ENCODE results near the gene KRTAP19-5.
"Not testable (repeated sequence)": the region's sequence is repeated elsewhere in the genome, so short reads cannot be mapped to it uniquely, and the experiment has no call there.

The KRTAP19-5 gene

DNA sequence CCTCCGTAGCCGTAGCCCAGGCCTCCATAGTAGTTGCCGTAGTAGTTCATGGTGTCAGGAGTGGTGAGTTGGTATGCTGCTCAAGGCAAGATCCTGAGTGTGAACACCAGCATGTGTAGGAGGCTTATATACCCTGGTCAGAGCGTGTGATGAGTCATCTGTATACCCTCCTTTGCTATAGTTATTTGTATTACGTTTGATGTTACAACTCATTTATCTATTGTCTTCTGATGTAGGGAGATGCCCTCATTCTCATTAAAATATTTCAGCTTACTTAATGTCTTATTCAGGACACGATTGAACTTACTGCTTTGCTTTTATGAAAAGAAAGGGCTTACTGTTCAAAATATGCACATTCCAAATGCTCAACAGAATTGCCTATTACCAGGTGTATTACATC, at the start of gene KRTAP19-5:
TSS of gene KRTAP19-5 (minus strand) at position 101 of the 400 bp plus-strand sequence. CDS start at position 50, 51 bp downstream.
- no peak for DNase-seq

- no peak for DNase-seq
Measured at GRCh38 chr21:30541764-30542163, 39.8 kb upstream of the KRTAP19-5 start, which contains the start of gene KRTAP19-6. Gene KRTAP19-6, minus strand, starts transcription at chr21:30541864. Its CDS starts 31 bp downstream, at chr21:30541833.

DNA sequence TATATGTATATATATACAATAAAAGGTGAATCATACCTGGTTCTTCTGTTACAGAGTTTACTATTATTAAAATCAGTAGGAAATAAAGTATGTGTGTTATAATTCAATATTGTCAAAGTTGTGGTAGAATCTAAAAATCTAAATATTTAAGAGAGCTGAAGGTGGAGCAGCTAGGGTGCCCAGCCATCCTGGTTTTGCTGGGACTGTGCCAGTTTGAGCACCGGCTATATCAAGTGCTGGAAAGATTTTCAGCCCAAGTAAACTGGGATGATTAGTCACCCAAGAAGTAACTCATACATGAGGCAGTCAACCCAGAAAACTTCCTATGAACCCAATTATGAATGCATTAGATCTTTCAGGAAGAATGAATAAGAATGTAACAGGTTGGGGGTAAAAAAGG, 16.9 kb upstream of the KRTAP19-5 start:
- DNase-seq = no peak

DNA sequence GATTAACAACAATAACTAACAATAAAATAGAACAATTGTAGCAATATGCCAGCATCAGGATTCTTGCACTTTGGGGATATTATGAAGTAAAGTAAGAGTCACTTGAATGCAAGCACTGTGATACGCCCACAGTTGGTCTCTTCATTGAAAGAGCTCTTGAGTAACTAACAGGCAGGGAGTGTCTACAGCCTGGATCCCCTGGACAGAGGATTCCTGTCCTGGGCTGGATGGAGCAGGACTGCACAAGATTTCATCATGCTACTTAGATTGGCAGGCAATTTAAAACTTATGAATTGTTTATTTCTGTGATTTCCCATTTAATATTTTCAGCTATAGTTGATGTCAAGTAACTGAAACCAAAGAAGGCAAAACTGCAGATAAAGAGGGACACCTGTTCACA, 13.7 kb upstream of the KRTAP19-5 start:
- DNase-seq = no peak

- not testable (repeated sequence) for DNase-seq
Measured at GRCh38 chr21:30505621-30506205, 3.8 kb upstream of the KRTAP19-5 start.

GRCh38 chr21:30497065-30497464, 4.9 kb downstream of the KRTAP19-5 start, which contains the start of gene KRTAP19-4:
Gene KRTAP19-4, minus strand, starts transcription at chr21:30497165. Its CDS starts 55 bp downstream, at chr21:30497110.
- no peak for DNase-seq

GRCh38 chr21:30491963-30492428, 9.9 kb downstream of the KRTAP19-5 start, which contains the start of gene KRTAP19-3:
Gene KRTAP19-3, minus strand, starts transcription at chr21:30492013. Its CDS starts 56 bp downstream, at chr21:30491957.
- no peak for DNase-seq

DNA sequence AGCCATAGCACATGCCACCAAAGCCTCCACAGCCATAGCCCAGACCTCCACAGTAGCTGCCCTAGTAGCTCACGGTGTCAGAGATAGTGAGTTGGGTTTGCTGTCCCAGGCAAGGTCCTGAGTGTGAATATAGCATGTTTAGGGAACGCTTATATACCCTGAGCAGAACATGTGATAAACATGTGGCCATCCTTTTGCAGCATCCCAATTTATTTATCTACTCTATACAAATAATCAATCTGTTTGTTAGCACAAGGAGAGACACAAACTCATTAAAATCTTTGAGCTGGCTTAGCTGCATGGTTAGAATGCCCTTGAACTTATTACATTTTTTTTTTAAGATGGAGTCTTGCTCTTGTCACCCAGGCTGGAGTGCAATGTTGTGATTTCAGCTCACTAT, 14.6 kb downstream of the KRTAP19-5 start, which contains the start of gene KRTAP19-2:
TSS of gene KRTAP19-2 (minus strand) at position 101 of the 400 bp plus-strand sequence. CDS start at position 13, 88 bp downstream.
- DNase-seq = no peak

GRCh38 chr21:30486180-30486579, 15.8 kb downstream of the KRTAP19-5 start:
- DNase-seq = no peak

GRCh38 chr21:30482130-30482529, 19.8 kb downstream of the KRTAP19-5 start:
- no peak for DNase-seq

DNA sequence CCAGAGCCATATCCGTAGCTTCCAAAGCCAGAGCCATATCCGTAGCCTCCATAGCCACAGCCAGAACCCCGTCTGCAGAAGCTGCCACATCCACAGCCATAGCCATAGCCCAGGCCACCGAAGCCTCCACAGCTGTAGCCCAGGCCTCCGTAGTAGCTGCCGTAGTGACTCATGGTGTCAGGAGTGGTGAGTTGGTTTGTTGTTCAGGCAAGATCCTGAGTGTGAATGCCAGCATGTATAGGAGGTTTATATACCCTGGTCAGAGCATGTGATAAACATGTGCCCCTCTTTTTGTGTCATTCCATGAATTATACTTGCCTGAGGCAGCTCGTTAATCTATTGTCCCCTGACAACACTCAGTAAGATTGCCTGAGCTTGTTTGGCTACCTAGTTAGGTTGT, 21.8 kb downstream of the KRTAP19-5 start, which contains the start of gene KRTAP19-1:
TSS of gene KRTAP19-1 (minus strand) at position 223 of the 400 bp plus-strand sequence. CDS start at position 173, 50 bp downstream.
- no peak for DNase-seq

DNA sequence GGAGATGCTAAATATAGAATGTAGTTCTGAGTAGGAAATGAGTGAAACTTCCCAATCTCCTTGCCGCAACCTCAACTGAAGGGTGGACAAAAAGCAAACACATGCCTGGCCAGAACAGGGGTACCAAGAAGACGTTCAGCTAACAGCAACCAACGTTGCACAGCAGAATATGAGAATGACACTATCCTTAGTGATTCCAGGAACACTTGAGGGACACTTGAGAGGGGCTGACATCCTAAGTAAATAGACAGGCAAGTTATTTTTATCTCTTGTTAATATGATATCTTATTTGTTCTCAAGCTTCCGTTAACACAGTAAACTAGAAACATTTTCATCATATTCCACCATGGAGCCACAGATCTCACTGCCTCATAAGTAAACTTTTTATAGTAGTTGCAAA, 22.7 kb downstream of the KRTAP19-5 start:
- DNase-seq = no peak

- DNase-seq = no peak
Measured at GRCh38 chr21:30478004-30478403, 23.9 kb downstream of the KRTAP19-5 start.

- no peak for DNase-seq
Measured at GRCh38 chr21:30468900-30469714, 32.8 kb downstream of the KRTAP19-5 start.

DNA sequence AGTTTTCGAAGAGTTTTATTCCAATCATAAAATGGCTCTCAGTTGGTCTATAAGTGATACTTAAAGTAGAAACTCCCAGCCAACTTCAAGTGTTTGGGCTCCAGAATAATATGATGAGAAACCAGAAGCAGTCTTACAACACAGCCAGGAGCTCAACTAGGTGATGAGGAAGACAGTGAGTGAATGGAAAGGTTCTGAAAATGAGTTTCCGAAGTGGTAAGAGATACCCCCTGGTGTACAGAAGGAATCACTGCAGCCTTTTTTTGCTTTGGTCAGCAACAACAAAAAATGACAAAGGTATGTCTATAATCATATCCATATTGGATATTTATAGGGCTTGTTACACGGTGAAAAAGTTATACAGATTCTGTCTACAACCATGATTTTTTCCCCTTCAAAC, 38.2 kb downstream of the KRTAP19-5 start:
- no peak for DNase-seq
